ENCODE measurements around the gene GABRB2. TPM values are rescaled to one million over a fixed set of nuclear protein-coding genes. Genes with fewer than 3 reads are reported as not detected.
"Not testable (repeated sequence)": the region's sequence is repeated elsewhere in the genome, so short reads cannot be mapped to it uniquely, and the experiment has no call there.

The GABRB2 gene
- polyA plus RNA-seq, 3 donors from 2014 or later = not detected

- no peaks in the 10 kb centered on the region for H3K27me3 Mint-ChIP-seq (ENCODE audit: low read depth in 3 of 3)
Observed at GRCh38 chr5:161539016-161539415, 7.5 kb downstream of the GABRB2 start.

GRCh38 chr5:161535762-161536161 is 10.8 kb downstream of the GABRB2 start:
- Mint-ChIP-seq H3K36me3 (no peaks in the 10 kb centered on the region), H3K27ac (no peak overlapping the region), H3K9me3 (peaks cover 0 to 13% (median 6%) of the 10 kb centered on the region in 6 donors), H3K27me3 (ENCODE audit: low read depth in 3 of 3) (peaks cover 0 to 3% (median 0%) of the 10 kb centered on the region in 3 donors), H3K4me1 (no peaks in the 10 kb centered on the region), H3K4me3 (no peak overlapping the region)
- no peak for DNase-seq

More at GRCh38 chr5:161539016-161539415, 7.5 kb downstream of the GABRB2 start:
- no peak for DNase-seq
- peaks cover 0 to 11% (median 6%) of the 10 kb centered on the region in 6 donors for H3K9me3 Mint-ChIP-seq
- no peaks in the 10 kb centered on the region for H3K36me3 Mint-ChIP-seq
- no peaks in the 10 kb centered on the region for H3K4me1 Mint-ChIP-seq
- no peak overlapping the region for H3K4me3 Mint-ChIP-seq
- no peak overlapping the region for H3K27ac Mint-ChIP-seq

- no peak for DNase-seq
- no peaks in the 10 kb centered on the region for H3K4me1 Mint-ChIP-seq
- H3K4me3 Mint-ChIP-seq = no peak overlapping the region
- no peaks in the 10 kb centered on the region for H3K36me3 Mint-ChIP-seq
- H3K27ac Mint-ChIP-seq = no peak overlapping the region
- H3K27me3 Mint-ChIP-seq (ENCODE audit: low read depth in 3 of 3) = peaks cover 0 to 3% (median 0%) of the 10 kb centered on the region in 3 donors
- peaks cover 0 to 14% (median 4%) of the 10 kb centered on the region in 6 donors for H3K9me3 Mint-ChIP-seq
Observed at GRCh38 chr5:161530700-161531099, 15.8 kb downstream of the GABRB2 start.

DNA sequence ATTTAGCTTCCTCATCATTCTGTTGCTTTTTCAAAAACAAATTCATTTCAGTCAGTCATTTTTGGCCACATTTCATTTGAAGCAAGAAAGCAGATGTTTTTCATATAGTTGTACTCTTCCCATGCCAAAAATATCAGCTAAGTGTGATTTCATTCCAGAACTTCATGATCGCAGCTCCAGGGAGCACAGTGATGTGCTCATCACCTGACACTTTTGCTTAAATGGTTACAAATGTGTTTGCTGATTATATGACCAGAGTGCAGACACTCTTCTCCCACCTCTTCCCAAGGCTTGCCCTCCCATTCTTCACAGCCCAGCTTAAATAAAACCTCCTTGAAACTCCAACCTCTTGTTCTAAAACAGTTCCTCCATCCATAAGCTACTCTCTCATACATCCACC is 32.6 kb downstream of the GABRB2 start:
- H3K36me3 Mint-ChIP-seq = no peaks in the 10 kb centered on the region
- no peak overlapping the region for H3K27ac Mint-ChIP-seq
- DNase-seq = no peak
- H3K9me3 Mint-ChIP-seq = peaks cover 3 to 20% (median 12%) of the 10 kb centered on the region in 6 donors
- H3K27me3 Mint-ChIP-seq (ENCODE audit: low read depth in 3 of 3) = peaks cover 0 to 3% (median 0%) of the 10 kb centered on the region in 3 donors
- H3K4me3 Mint-ChIP-seq = no peak overlapping the region
- H3K4me1 Mint-ChIP-seq = no peaks in the 10 kb centered on the region

- no peak overlapping the region for H3K27ac Mint-ChIP-seq
- H3K36me3 Mint-ChIP-seq = no peaks in the 10 kb centered on the region
- no peak overlapping the region for H3K4me3 Mint-ChIP-seq
- no peaks in the 10 kb centered on the region for H3K4me1 Mint-ChIP-seq
- peaks cover 0 to 22% (median 7%) of the 10 kb centered on the region in 6 donors for H3K9me3 Mint-ChIP-seq
- peaks cover 0 to 2% (median 0%) of the 10 kb centered on the region in 3 donors for H3K27me3 Mint-ChIP-seq (ENCODE audit: low read depth in 3 of 3)
- no peak for DNase-seq
Observed at GRCh38 chr5:161507591-161507990, 38.9 kb downstream of the GABRB2 start.

DNA sequence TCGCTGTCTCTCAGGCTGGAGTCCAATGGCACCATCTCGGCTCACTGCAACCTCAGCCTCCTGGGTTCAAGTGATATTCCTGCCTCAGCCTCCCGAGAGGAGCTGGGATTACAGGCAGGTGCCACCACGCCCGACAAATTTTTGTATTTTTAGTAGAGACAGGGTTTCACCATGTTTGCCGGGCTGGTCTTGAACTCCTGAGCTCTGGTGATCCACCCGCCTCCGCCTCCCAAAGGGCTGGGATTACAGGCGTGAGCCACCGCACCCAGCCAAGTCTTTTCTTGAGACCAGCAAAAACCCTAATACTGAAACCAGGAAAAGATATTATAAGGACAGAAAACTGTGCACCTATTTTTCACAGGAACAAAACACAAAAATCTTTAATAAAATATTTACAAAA is 41.4 kb downstream of the GABRB2 start:
- H3K4me1 Mint-ChIP-seq; H3K4me3 Mint-ChIP-seq; DNase-seq; H3K27ac Mint-ChIP-seq; H3K36me3 Mint-ChIP-seq; H3K27me3 Mint-ChIP-seq (ENCODE audit: low read depth in 3 of 3): not testable (repeated sequence)
- H3K9me3 Mint-ChIP-seq = peaks cover 0 to 20% (median 7%) of the 10 kb centered on the region in 6 donors

DNA sequence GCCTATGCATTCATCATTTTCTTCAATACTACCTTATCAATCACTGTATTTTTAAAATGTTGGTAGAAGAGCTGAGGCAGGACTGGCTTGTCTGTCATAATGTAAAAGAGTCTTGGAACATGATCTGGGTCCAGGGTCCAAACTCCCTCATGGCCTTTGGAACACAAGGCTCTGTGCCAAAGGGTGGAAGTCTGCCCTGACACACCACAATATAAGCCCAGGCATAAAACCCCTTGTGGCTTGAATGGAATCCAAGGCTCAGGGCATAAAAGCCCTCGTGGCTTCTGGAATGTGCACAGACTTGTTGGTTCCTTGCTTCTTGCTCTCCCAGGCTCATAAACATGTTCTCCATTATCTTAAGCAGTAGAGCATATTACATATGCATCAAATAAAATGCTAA is 48.0 kb downstream of the GABRB2 start:
- Mint-ChIP-seq H3K4me3 (no peak overlapping the region), H3K9me3 (peaks cover 0 to 24% (median 7%) of the 10 kb centered on the region in 6 donors), H3K36me3 (no peaks in the 10 kb centered on the region), H3K4me1 (no peaks in the 10 kb centered on the region), H3K27ac (no peak overlapping the region), H3K27me3 (ENCODE audit: low read depth in 3 of 3) (no peaks in the 10 kb centered on the region)
- DNase-seq = no peak

DNA sequence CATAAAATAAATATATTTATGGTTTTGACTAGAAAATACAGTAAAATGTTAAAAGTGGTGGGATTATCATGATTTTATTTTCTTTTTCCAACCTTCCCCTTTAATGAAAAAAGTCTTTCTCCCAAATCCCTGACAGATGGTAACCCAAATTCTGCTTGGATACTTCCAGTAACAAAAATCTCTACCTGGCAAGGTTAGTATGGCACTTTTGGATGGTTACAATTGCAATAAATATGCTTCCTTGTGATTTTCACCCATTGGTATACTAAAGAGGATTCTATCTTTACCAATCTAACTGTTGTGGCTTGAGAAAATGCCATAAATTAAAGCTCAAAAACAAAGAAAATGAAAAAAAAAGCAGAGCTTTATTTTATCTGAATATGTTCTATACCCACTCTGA is 62.8 kb downstream of the GABRB2 start:
- H3K9me3 Mint-ChIP-seq = peaks cover 2 to 16% (median 5%) of the 10 kb centered on the region in 6 donors
- H3K4me1 Mint-ChIP-seq = no peaks in the 10 kb centered on the region
- no peaks in the 10 kb centered on the region for H3K36me3 Mint-ChIP-seq
- no peaks in the 10 kb centered on the region for H3K27me3 Mint-ChIP-seq (ENCODE audit: low read depth in 3 of 3)
- H3K4me3 Mint-ChIP-seq = no peak overlapping the region
- no peak for DNase-seq
- no peak overlapping the region for H3K27ac Mint-ChIP-seq

GRCh38 chr5:161481922-161482321 is 64.6 kb downstream of the GABRB2 start:
- peaks cover 2 to 11% (median 5%) of the 10 kb centered on the region in 6 donors for H3K9me3 Mint-ChIP-seq
- H3K36me3 Mint-ChIP-seq = no peaks in the 10 kb centered on the region
- no peak overlapping the region for H3K27ac Mint-ChIP-seq
- no peaks in the 10 kb centered on the region for H3K4me1 Mint-ChIP-seq
- DNase-seq = no peak
- H3K4me3 Mint-ChIP-seq = no peak overlapping the region
- no peaks in the 10 kb centered on the region for H3K27me3 Mint-ChIP-seq (ENCODE audit: low read depth in 3 of 3)

DNA sequence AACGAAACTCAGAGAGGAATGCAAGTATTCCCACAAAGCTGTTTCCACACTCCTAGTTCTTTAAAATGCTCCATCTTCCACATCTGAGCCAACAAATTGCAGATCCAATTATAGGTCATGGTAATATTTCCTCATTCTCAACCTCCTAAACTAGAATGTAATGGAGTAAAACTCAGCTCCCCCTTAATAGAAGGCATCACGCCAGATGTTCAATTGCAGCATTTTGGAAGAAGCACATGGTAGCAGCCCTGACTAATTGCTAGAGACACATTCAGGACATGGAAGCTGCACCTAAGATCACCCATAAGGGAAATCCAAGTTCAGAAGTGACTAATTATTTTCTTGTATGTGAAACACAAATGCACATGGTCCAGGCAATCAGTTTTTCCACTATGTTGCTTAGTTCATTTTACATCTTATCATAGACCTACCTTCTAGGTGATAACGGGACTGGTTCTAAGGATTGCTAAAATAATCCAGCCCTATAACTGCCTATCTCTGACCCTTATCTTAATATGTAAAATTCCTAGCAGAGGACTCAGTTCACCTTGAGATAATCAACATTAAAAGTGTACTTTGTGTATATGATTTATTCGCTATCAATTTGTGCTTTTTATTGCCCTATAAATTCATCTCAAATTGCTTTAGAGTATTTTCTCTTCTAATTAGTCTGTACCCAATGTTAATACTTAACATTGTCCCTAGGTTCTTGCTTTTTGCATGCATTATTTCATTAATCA is 75.1 kb downstream of the GABRB2 start:
- H3K27me3 Mint-ChIP-seq (ENCODE audit: low read depth in 3 of 3) = no peaks in the 10 kb centered on the region
- no peak for DNase-seq
- H3K9me3 Mint-ChIP-seq = peaks cover 0 to 11% (median 6%) of the 10 kb centered on the region in 6 donors
- H3K4me1 Mint-ChIP-seq = no peaks in the 10 kb centered on the region
- no peaks in the 10 kb centered on the region for H3K36me3 Mint-ChIP-seq
- H3K27ac Mint-ChIP-seq = no peak overlapping the region
- H3K4me3 Mint-ChIP-seq = no peak overlapping the region

GRCh38 chr5:161467703-161468102 is 78.8 kb downstream of the GABRB2 start:
- Mint-ChIP-seq H3K27ac (no peak overlapping the region), H3K36me3 (no peaks in the 10 kb centered on the region), H3K4me1 (no peaks in the 10 kb centered on the region), H3K27me3 (ENCODE audit: low read depth in 3 of 3) (peaks cover 0 to 2% (median 0%) of the 10 kb centered on the region in 3 donors), H3K4me3 (no peak overlapping the region), H3K9me3 (peaks cover 0 to 5% (median 0%) of the 10 kb centered on the region in 6 donors)
- DNase-seq = no peak

DNA sequence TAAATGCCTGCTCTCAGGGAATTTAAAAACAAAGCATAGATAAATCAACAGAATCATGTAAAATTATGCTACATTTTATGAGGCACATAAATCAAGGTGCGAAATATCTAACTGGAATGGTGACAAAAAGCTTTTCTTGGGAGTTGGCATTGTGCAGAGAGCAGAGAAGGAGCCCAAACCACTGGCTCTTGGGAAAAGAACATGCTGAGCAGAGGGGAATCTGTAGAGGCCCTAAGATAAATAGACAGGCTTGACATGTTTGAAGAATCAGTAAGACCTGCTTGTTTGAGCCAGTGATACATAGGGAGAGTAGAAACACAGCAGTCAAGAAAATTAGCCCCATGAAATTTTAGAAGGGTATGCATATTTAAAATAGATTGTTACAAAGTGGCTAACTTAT is 85.8 kb downstream of the GABRB2 start:
- H3K36me3 Mint-ChIP-seq = no peaks in the 10 kb centered on the region
- DNase-seq = no peak
- peaks cover 0 to 4% (median 0%) of the 10 kb centered on the region in 3 donors for H3K27me3 Mint-ChIP-seq (ENCODE audit: low read depth in 3 of 3)
- no peak overlapping the region for H3K27ac Mint-ChIP-seq
- H3K4me3 Mint-ChIP-seq = no peak overlapping the region
- H3K4me1 Mint-ChIP-seq = no peaks in the 10 kb centered on the region
- H3K9me3 Mint-ChIP-seq = peaks cover 0 to 5% (median 0%) of the 10 kb centered on the region in 6 donors

DNA sequence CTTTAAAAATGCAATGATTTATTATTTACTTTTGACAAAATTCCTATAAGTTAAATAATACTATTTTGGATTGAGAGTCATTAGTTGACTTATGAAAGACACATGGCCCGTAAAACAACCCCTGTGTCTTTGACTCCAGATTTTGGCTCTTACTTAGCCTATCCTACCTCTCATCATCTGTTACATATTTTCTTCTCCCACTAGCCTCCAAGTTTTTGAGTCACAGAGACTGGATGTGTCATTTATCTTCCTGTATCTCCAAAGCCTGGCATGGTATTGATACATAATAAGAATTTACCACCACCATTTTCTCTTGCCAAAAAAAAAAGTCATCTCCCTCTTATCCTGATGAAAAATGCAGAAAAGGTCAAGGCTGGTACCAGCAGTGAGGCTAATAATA is 99.9 kb downstream of the GABRB2 start:
- DNase-seq = no peak
- Mint-ChIP-seq H3K27me3 (ENCODE audit: low read depth in 3 of 3) (no peaks in the 10 kb centered on the region), H3K4me1 (no peaks in the 10 kb centered on the region), H3K36me3 (no peaks in the 10 kb centered on the region), H3K27ac (no peak overlapping the region), H3K9me3 (peaks cover 0 to 15% (median 2%) of the 10 kb centered on the region in 6 donors), H3K4me3 (no peak overlapping the region)

GRCh38 chr5:161442471-161442870 is 104.1 kb downstream of the GABRB2 start:
- H3K9me3 Mint-ChIP-seq = peaks cover 0 to 26% (median 5%) of the 10 kb centered on the region in 6 donors
- H3K4me1 Mint-ChIP-seq = no peaks in the 10 kb centered on the region
- no peak overlapping the region for H3K4me3 Mint-ChIP-seq
- no peaks in the 10 kb centered on the region for H3K36me3 Mint-ChIP-seq
- no peaks in the 10 kb centered on the region for H3K27me3 Mint-ChIP-seq (ENCODE audit: low read depth in 3 of 3)
- DNase-seq = no peak
- H3K27ac Mint-ChIP-seq = no peak overlapping the region

DNA sequence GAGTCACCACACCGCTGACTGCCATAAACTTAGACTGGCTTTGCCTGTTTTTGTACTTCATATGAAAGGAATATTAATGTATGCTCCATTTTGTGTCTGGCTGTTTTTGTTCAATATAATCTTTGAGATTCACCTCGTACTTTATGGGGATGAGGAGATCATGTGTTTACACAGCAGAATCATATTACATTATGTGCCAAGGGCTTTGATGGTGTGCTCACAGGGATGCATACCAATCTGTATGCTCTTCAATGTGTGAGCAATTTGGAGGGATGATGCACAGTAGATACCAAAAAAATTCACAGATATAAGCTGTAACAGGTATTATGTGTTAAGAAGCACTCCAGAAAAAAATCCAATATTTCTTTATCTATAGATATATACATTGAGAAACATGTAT is 113.7 kb downstream of the GABRB2 start:
- Mint-ChIP-seq H3K27ac (no peak overlapping the region), H3K4me3 (no peak overlapping the region), H3K9me3 (peaks cover 3 to 15% (median 4%) of the 10 kb centered on the region in 6 donors), H3K36me3 (peaks cover 0 to 4% (median 0%) of the 10 kb centered on the region in 3 donors), H3K4me1 (no peaks in the 10 kb centered on the region), H3K27me3 (ENCODE audit: low read depth in 3 of 3) (no peaks in the 10 kb centered on the region)
- DNase-seq = no peak

Measured in immature natural killer cell (primary cell).